ENCODE results near the gene GRIN2A.

GRIN2A gene

DNA sequence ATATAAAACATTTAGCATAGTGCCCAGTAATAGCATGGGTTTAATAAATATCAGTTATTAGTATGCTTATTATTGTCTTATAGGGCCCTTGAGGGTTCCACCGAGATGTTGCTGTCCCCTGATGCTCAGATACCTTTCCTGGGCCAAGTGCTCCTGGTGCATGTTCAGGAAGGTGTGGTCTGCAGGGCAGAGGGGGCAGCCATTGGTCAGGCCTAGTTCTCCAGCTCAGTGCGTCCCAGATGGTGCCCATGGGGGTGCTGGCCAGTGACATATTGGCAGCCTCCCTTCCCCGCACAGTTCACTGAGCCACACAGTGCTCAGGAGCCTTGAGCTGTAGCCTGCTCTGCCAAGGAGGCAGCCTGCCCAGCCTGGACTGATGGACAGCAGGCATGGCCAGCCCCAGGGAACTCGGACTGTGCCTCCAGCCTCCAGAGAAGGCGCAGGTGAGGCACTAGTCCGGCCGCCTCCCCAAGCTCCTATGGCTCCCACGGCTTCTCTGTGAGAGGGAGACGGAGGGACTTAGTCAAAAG is 7.7 kb upstream of the GRIN2A start:
- Histone ChIP-seq H3K27ac (replicated peaks) (no peak overlapping the region), H3K27me3 (ENCODE audit: insufficient read depth, poor library complexity, severe bottlenecking) (peaks cover 4% of the 10 kb centered on the region), H3K4me3 (replicated peaks; ENCODE audit: insufficient read depth, low read length) (no peak overlapping the region)
- no peak for DNase-seq (ENCODE audit: low read depth in 1 of 2, low spot score in 1 of 2)
- TF ChIP-seq, protein P1, sequence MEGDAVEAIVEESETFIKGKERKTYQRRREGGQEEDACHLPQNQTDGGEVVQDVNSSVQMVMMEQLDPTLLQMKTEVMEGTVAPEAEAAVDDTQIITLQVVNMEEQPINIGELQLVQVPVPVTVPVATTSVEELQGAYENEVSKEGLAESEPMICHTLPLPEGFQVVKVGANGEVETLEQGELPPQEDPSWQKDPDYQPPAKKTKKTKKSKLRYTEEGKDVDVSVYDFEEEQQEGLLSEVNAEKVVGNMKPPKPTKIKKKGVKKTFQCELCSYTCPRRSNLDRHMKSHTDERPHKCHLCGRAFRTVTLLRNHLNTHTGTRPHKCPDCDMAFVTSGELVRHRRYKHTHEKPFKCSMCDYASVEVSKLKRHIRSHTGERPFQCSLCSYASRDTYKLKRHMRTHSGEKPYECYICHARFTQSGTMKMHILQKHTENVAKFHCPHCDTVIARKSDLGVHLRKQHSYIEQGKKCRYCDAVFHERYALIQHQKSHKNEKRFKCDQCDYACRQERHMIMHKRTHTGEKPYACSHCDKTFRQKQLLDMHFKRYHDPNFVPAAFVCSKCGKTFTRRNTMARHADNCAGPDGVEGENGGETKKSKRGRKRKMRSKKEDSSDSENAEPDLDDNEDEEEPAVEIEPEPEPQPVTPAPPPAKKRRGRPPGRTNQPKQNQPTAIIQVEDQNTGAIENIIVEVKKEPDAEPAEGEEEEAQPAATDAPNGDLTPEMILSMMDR (IDR thresholded peaks at IDR 0.05; ENCODE audit: insufficient read depth, low read length), result no peak
- no peak for TF ChIP-seq POLR2AphosphoS5 (IDR thresholded peaks at IDR 0.05; ENCODE audit: low read depth)
- TF ChIP-seq GABPA (IDR thresholded peaks at IDR 0.05; ENCODE audit: low read depth), result no peak

DNA sequence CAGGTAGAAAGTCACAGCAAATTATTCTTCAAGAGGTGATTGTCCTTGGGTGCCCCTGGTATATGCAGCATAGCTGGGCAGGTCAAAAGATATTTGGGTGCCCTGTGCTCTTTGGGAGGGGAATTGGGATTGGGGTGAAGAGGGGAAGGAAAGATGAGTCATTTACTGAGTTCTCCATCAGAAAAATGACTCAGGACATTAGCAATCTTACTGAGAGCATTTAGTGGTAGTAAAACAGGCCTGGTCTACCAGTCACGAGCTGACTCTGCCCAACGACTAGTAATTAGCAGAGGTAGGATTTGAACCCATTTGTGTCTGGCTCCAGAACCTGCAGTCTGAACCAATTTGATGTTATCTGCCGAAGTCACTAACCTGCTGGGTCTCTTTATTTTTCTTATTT is 6.0 kb upstream of the GRIN2A start:
- Histone ChIP-seq H3K4me3 (replicated peaks; ENCODE audit: insufficient read depth, low read length) (no peak overlapping the region), H3K27me3 (ENCODE audit: insufficient read depth, poor library complexity, severe bottlenecking) (peaks cover 14% of the 10 kb centered on the region), H3K27ac (replicated peaks) (no peak overlapping the region)
- TF ChIP-seq REST (IDR thresholded peaks at IDR 0.05; ENCODE audit: insufficient replicate concordance, low read depth) (no peak), SPI1 (IDR thresholded peaks at IDR 0.05; ENCODE audit: borderline replicate concordance, low read depth) (no peak), POLR2AphosphoS5 (IDR thresholded peaks at IDR 0.05; ENCODE audit: low read depth) (no peak), GABPA (IDR thresholded peaks at IDR 0.05; ENCODE audit: low read depth) (no peak)
- TF ChIP-seq, protein P1 (IDR thresholded peaks at IDR 0.05; ENCODE audit: insufficient read depth, low read length), result no peak
- DNase-seq (ENCODE audit: low read depth in 1 of 2, low spot score in 1 of 2), result no peak

DNA sequence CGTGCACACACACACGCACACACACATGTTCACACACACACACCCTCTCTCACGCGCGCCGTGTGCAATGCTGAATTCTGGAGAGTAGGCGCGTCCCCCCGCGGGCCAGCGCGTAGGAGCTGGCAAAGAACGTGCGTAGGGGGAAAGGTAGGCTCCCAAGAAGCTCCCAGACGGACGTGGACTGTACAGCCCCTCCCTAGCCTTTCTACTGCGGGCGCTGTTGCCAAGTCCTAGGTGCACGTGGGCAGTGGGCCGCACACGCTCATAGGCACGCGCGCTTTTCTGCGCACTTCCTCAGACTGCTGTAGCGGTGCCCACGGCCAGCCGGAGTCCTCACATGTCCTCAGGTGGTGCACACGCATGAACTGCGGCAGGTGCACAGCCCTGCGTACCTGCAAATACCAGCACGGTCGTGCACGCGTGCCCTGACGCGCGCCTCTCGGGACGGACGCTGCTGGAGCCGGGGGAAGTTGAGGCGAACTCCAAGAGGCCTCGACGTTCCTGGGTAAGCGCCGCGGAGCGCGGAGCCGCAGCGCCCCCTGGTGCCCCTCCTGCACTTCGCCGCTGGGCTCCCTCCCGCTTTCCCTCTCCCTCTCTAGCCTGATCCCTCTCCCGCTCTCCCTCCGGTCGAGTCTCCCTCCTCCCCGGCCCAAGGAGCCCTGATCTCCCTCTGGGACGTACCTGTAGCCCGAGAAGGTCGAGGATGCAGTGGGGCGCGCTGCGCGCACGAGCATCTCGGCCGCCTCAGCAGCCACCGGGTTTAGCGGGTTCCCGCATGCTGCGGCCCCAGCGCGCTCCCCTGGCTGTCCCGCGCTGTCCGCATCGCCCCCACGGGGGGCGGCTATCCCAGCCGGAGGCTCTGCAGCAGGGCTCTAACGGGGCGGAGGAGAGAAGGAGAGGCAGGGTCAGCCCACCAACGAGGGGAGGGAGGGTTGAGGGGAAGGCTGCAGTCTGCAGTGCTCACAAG is 749 bp downstream of the GRIN2A start:
- peak; percentile 16 to 43 for DNase-seq (ENCODE audit: low read depth in 1 of 2, low spot score in 1 of 2)
- no peak overlapping the region for H3K4me3 ChIP-seq (replicated peaks; ENCODE audit: insufficient read depth, low read length)

DNA sequence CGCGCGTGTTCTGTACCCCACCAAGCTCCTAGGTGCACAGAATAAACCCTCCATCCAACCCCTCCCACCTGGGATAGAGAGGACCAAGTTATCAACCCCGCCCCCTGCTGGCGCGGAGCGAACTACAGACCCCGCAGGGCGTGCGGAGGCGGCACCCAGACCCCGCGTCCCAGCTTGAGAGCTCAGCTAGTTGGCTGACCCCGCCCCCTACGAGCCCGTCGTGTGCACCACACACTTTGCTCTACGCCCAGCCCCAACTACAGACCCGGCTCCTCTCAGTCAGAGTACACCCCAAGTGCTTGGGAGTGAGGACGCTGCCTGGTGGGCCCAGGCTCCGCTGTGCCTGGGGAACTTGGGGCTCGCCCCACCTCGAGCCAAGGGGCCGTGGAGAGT is 1.5 kb downstream of the GRIN2A start:
- no peak overlapping the region for H3K4me3 ChIP-seq (replicated peaks; ENCODE audit: insufficient read depth, low read length)
- DNase-seq (ENCODE audit: low read depth in 1 of 2, low spot score in 1 of 2), result peak in 1 of 2 experiments; percentile 14
- peaks cover 34% of the 10 kb centered on the region for H3K27me3 ChIP-seq (ENCODE audit: insufficient read depth, poor library complexity, severe bottlenecking)
- H3K27ac ChIP-seq (replicated peaks), result no peak overlapping the region
- no peak for TF ChIP-seq GABPA (IDR thresholded peaks at IDR 0.05; ENCODE audit: low read depth)
- TF ChIP-seq POLR2AphosphoS5 (IDR thresholded peaks at IDR 0.05; ENCODE audit: low read depth), result no peak
- TF ChIP-seq, protein P1 (IDR thresholded peaks at IDR 0.05; ENCODE audit: insufficient read depth, low read length), result no peak
- no peak for TF ChIP-seq REST (IDR thresholded peaks at IDR 0.05; ENCODE audit: insufficient replicate concordance, low read depth)
- no peak for TF ChIP-seq SPI1 (IDR thresholded peaks at IDR 0.05; ENCODE audit: borderline replicate concordance, low read depth)

More for the DNA sequence above, 749 bp downstream of the GRIN2A start:
- H3K27ac ChIP-seq (replicated peaks), result no peak overlapping the region
- TF ChIP-seq, protein P1 (IDR thresholded peaks at IDR 0.05; ENCODE audit: insufficient read depth, low read length), result peak; percentile 50
- TF ChIP-seq SPI1 (IDR thresholded peaks at IDR 0.05; ENCODE audit: borderline replicate concordance, low read depth) (peak; percentile 10; the same call in 1 of the 2 replicates), POLR2AphosphoS5 (IDR thresholded peaks at IDR 0.05; ENCODE audit: low read depth) (no peak)
- H3K27me3 ChIP-seq (ENCODE audit: insufficient read depth, poor library complexity, severe bottlenecking), result peaks cover 34% of the 10 kb centered on the region

All from HL-60 (cell line).